Measurements from ENCODE around the gene MAP3K19. TPM values are rescaled to one million over a fixed set of nuclear protein-coding genes. Genes with fewer than 3 reads are reported as not detected.

MAP3K19 gene
- total RNA-seq: not detected in 2 replicates
- long read RNA-seq: 0 reads

GRCh38 chr2:135047300-135047699 lies at the start of gene MAP3K19:
Gene MAP3K19, minus strand, starts transcription at chr2:135047447. Its CDS starts 22,800 bp downstream, at chr2:135024647.
- no peak within 1 kb of the TSS for H3K27ac Mint-ChIP-seq (ENCODE audit: unreplicated experiment)
- H3K9me3 Mint-ChIP-seq (ENCODE audit: unreplicated experiment): no peaks in the 10 kb centered on the region
- H3K27me3 Mint-ChIP-seq (ENCODE audit: unreplicated experiment): peaks cover 18% of the 10 kb centered on the region
- no peak for DNase-seq (ENCODE audit: extremely low spot score, unreplicated experiment)
- no peaks in the 10 kb centered on the region for H3K36me3 Mint-ChIP-seq (ENCODE audit: unreplicated experiment)
- peaks cover 3% of the 10 kb centered on the region for H3K4me1 Mint-ChIP-seq (ENCODE audit: unreplicated experiment)
- H3K4me3 Mint-ChIP-seq (ENCODE audit: unreplicated experiment): no peak within 1 kb of the TSS
- TF ChIP-seq CTCF (IDR thresholded peaks at IDR 0.05): no peak

- no peaks in the 10 kb centered on the region for H3K9me3 Mint-ChIP-seq (ENCODE audit: unreplicated experiment)
- no peak for TF ChIP-seq CTCF (IDR thresholded peaks at IDR 0.05)
- peaks cover 19% of the 10 kb centered on the region for H3K36me3 Mint-ChIP-seq (ENCODE audit: unreplicated experiment)
- DNase-seq (ENCODE audit: extremely low spot score, unreplicated experiment): no peak
- H3K27ac Mint-ChIP-seq (ENCODE audit: unreplicated experiment): no peak overlapping the region
- H3K4me3 Mint-ChIP-seq (ENCODE audit: unreplicated experiment): no peak overlapping the region
- H3K4me1 Mint-ChIP-seq (ENCODE audit: unreplicated experiment): peaks cover 10% of the 10 kb centered on the region
- no peaks in the 10 kb centered on the region for H3K27me3 Mint-ChIP-seq (ENCODE audit: unreplicated experiment)
Measured at GRCh38 chr2:135096665-135097446, 49.6 kb upstream of the MAP3K19 start.

GRCh38 chr2:135095591-135095990 lies 48.3 kb upstream of the MAP3K19 start:
- H3K27ac Mint-ChIP-seq (ENCODE audit: unreplicated experiment): no peak overlapping the region
- peaks cover 17% of the 10 kb centered on the region for H3K36me3 Mint-ChIP-seq (ENCODE audit: unreplicated experiment)
- H3K4me1 Mint-ChIP-seq (ENCODE audit: unreplicated experiment): peaks cover 10% of the 10 kb centered on the region
- H3K27me3 Mint-ChIP-seq (ENCODE audit: unreplicated experiment): no peaks in the 10 kb centered on the region
- H3K4me3 Mint-ChIP-seq (ENCODE audit: unreplicated experiment): no peak overlapping the region
- no peak for TF ChIP-seq CTCF (IDR thresholded peaks at IDR 0.05)
- DNase-seq (ENCODE audit: extremely low spot score, unreplicated experiment): no peak
- H3K9me3 Mint-ChIP-seq (ENCODE audit: unreplicated experiment): no peaks in the 10 kb centered on the region

- peaks cover 20% of the 10 kb centered on the region for H3K36me3 Mint-ChIP-seq (ENCODE audit: unreplicated experiment)
Measured at GRCh38 chr2:135094508-135094907, 47.3 kb upstream of the MAP3K19 start.

More at GRCh38 chr2:135094508-135094907, 47.3 kb upstream of the MAP3K19 start:
- H3K27me3 Mint-ChIP-seq (ENCODE audit: unreplicated experiment): no peaks in the 10 kb centered on the region
- H3K27ac Mint-ChIP-seq (ENCODE audit: unreplicated experiment): no peak overlapping the region
- H3K4me3 Mint-ChIP-seq (ENCODE audit: unreplicated experiment): no peak overlapping the region
- peaks cover 10% of the 10 kb centered on the region for H3K4me1 Mint-ChIP-seq (ENCODE audit: unreplicated experiment)
- H3K9me3 Mint-ChIP-seq (ENCODE audit: unreplicated experiment): no peaks in the 10 kb centered on the region
- no peak for TF ChIP-seq CTCF (IDR thresholded peaks at IDR 0.05)
- no peak for DNase-seq (ENCODE audit: extremely low spot score, unreplicated experiment)

Data from osteocyte (in vitro differentiated cells).